A172 (cell line): ENCODE data around the gene SEC11C. TPM values are rescaled to one million over a fixed set of nuclear protein-coding genes. Genes with fewer than 3 reads are reported as not detected.
"Not testable (repeated sequence)": the region's sequence is repeated elsewhere in the genome, so short reads cannot be mapped to it uniquely, and the experiment has no call there.

ENCODE experiments used
- DNase-seq: peaks from one replicate; pipeline ENCODE4 v3.0.0-alpha.2; 2015; ENCODE audit warnings: low spot score
- total RNA-seq: library from RNA; depleted of rRNA; stranded (reverse); fragments of >200 nt; shearing (Covaris generic); gene quantifications from 2 replicates; pipeline ENCODE4 v1.2.3, GENCODE V29; 2014; rRNA removed

The SEC11C gene
- total RNA-seq = 30.0 and 35.4 TPM in 2 replicates

- DNase-seq = peak; percentile 89
Observed at GRCh38 chr18:59139615-59140301, at the start of gene SEC11C. Gene SEC11C (plus strand): TSS chr18:59139884. CDS start chr18:59139949, 65 bp downstream.

GRCh38 chr18:59090966-59091603 lies 48.6 kb upstream of the SEC11C start:
- no peak for DNase-seq

GRCh38 chr18:59093668-59094067 lies 46.0 kb upstream of the SEC11C start:
- no peak for DNase-seq

- no peak for DNase-seq
Observed at GRCh38 chr18:59094569-59094968, 45.1 kb upstream of the SEC11C start.

GRCh38 chr18:59096098-59096789 lies 43.4 kb upstream of the SEC11C start:
- no peak for DNase-seq

GRCh38 chr18:59101830-59102414 lies 37.8 kb upstream of the SEC11C start:
- DNase-seq = no peak

DNA sequence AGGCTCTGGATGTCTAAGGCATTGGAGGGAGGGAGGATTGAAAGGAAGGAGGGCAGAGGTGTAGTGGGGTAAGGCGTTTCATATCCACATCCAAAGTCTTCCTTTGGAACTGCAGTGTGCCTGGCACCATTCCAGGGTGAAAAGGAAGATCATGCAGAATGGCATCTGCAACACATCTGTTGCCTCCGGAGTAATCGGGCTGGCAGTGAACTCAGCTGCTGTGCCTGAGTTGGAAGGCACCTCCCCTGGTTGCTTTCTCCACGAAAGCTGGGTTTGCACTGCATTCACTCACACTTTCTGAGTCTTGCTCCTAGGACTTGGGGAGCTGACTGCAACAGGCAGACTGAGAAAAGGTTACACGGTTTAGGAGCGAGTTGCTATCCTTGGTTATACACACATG lies 30.3 kb upstream of the SEC11C start:
- no peak for DNase-seq

DNA sequence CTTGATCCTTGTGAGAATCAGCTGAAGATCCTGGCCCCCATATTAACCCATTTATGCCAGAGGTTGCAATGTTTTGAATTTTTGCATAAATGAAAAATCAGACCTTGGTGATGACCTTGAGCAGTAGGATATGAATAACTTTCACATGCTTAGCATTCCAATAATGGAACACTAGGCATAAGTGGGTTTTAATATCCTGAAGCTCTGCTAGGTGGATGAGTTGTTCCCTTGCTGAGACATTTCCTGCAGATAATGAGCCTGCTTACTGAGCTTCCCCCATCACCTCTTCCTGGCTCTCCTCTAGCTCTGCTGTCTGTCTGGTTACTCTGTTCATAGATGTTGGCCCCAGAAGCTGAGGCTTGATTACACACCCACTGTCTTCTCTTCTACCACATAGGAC lies 25.5 kb upstream of the SEC11C start:
- DNase-seq = peak; percentile 40

DNA sequence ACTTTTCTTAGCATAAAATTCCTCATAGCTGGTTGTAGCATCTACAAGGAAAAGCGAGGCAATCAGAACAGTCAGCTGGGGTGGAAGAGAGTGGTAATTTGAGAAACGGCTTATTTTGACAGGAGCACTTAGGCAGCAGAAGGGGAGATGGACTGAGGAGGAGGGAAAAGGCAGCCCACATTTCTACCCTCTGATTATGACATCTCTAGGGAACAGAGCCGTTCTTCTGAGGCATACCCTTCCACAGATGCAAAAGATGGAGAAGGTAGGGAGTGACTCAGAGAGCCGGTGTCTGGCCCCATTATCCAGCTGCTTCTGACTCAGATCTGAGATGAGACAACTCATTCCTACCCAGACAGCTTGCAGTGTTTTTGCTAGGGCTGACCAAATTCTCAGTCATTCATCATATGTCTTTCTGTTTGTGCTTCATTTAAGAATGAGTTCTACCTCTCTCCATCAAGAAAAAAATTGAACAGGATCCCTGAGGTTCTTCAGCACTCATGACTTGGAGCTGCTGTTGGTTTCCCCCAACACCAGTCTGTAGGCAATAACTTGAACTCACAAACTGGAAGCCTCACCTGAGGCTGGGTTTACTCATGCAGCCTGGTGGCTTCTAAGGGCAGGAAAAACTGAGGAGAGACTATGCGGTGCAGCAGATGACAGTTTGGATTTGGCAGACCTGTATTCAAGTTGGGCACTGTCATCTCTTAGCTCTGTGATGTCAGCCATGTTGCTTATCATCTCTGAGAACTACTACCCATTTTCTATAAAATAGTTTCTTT lies 15.9 kb upstream of the SEC11C start:
- peak; percentile 85 for DNase-seq

DNA sequence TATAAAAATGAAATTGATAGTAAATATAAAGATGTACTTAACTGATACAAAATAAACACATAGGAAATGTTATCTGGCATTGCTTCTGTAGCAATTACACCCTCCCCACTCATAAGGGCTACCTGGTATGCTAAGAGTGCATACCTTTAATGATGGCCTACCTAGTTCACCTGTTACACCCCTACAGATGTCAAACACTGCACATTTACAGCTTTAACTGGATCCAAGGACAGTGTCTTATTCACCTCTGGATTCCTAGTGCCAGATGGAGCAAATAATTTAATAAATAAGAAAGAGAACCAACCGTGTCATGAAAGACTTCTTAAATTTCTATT lies 15.3 kb upstream of the SEC11C start:
- DNase-seq = no peak

- DNase-seq = no peak
Observed at GRCh38 chr18:59127047-59127446, 12.6 kb upstream of the SEC11C start.

DNA sequence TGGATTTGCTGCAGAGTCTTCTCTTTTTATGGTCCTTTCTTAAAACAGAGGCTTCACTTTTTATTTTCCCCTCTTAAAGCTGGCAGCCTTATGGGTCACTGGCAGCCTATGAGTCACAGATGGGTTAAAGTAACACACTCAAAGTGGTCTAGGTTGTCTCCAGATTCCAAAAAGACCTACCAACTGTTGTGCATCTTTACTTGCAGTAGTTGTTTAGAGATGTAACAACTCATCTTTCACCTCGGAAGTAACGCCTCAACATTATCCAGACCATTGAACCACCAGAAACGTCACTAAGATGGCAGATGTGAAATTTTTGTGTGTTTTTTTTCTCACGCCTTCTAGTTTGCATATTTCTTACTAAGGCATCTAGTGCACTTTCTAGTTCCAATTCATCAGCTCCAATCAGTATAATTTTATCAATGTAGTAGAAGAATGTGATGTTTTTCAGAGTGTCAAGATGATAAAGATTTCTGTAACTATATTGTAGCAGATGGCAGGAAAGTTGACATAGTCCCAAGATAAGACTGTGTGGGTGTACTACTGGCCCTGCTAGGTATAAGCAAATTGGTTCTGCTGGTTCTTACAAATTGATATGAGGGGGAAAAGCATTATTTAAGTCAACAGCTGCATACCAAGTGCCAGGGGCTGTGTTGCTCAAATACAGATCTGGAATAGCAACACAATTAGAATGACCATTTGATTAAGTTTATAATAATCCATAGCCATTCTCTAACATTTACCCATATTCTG lies 9.6 kb upstream of the SEC11C start:
- no peak for DNase-seq

DNA sequence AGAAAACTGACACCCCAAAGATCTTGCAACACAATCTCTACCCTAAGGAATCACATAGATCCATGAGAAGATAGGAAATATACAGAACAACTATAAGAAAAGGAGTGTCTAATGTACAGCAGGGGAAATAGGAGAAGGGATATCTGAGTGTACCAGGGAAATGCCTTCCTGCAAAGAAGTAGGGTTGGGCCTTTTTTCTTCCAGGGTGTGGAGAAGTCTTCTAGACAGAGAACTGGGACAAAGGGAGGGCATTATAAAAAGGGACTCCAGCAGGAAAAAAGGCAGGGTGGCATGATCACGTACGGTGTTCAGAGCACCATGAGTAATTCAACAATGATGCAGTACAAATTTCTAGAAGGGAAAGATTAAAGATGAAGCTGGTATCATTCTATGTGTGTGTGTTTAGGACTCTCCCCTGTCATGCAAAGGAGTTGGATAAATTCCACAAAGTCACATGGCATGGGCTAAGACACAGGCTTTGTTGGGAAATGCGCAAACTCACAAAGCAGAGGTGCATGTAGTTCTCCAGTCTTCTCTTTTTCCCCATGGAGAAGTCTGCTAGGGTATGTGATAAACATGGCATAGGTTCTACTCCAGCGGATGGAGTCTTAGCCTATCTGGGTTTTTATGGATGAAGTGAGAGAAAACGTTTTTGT lies 6.7 kb upstream of the SEC11C start:
- no peak for DNase-seq

DNA sequence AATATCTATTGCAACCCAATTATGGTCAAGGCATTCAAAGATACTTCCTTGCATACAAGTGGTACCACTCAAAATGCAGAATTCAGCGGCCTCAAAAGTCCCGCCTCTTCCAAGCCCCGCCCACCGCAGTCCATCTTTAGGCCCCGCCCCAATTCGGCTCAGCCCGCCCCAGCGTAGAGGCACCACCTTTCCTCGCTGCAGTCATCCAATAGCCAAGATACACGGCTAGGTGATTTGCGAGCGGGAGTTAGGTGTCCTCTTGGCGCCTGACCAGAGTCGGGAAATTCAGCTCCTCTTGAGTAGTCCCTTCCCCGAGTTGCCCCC lies 431 bp upstream of the SEC11C start:
- peak; percentile 73 for DNase-seq

- DNase-seq = peak; percentile 27
Observed at GRCh38 chr18:59140302-59140885, 710 bp downstream of the SEC11C start.

- DNase-seq = no peak
Observed at GRCh38 chr18:59141294-59142068, 1.8 kb downstream of the SEC11C start.

GRCh38 chr18:59142274-59142673 lies 2.6 kb downstream of the SEC11C start:
- no peak for DNase-seq

DNA sequence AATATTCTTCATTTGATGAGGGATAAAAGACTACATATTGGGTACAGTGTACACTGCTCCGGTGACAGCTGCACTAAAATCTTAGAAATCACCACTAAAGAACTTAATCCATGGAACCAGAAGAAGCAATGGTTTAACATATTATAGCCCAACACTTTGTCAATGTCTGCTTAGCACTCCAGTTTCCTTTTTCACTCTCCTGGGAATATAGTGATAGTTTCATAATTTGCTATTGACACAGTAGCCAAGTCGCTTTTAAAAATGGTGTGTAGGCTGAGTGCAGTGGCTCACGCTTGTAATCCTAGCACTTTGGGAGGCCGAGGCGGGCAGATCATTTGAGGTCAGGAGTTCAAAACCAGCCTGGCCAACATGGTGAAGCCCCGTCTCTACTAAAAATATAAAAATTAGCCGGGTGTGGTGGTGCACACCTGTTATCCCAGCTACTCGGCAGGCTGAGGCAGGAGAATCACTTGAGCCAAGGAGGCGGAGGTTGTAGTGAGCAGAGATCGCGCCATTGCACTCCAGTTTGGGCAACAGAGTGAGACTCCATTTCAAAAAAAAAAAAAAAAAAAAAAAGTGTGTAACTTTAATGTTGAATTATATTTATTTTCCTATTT lies 3.2 kb downstream of the SEC11C start:
- DNase-seq = not testable (repeated sequence)

DNA sequence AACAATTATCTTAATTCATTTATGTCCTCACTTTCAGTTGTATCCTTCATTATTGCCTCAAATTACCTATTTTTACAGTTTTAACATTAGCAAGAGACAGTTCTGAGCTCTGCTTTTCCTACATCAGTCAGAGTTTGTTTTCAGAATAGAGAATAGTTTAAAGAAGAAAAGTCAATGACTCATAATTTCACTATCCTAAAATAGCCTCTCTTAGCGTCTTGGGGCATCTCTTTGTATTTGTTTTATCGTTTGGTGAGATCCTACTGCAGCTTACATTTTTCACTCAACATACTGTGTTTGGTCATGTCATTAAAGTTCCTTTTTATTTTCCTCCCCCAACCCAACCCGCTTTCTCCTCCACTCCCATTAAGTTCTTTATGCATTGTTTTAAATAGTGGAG lies 3.8 kb downstream of the SEC11C start:
- no peak for DNase-seq
